HCT116 (cell line): ENCODE measurements around the gene LIPI.

Source experiments
- EGR1 ChIP-seq: IDR thresholded peaks from 2 replicates; pipeline ENCODE4 v1.6.1; 2012; ENCODE audit warnings: low read depth
- FOSL1 ChIP-seq: IDR thresholded peaks from 2 replicates; pipeline ENCODE4 v1.6.1; 2012; ENCODE audit warnings: low read depth
- JUND ChIP-seq: IDR thresholded peaks from 2 replicates; pipeline ENCODE4 v1.6.1; 2012
- POLR2A ChIP-seq: IDR thresholded peaks from 2 replicates; pipeline ENCODE4 v1.7.0; 2011; ENCODE audit warnings: borderline replicate concordance; ENCODE audit not compliant: insufficient read depth, insufficient read length; ENCODE audit errors: extremely low read depth
- POLR2AphosphoS5 ChIP-seq: IDR thresholded peaks from 2 replicates; pipeline ENCODE4 v1.6.1; 2011; ENCODE audit warnings: mild to moderate bottlenecking, low read depth, low read length, moderate library complexity
- SRF ChIP-seq: IDR thresholded peaks from 2 replicates; pipeline ENCODE4 v1.6.1; 2012; ENCODE audit warnings: low read depth
- TF ChIP-seq, protein P1 (sequence below): IDR thresholded peaks from 2 replicates; pipeline ENCODE4 v1.6.1; 2012; ENCODE audit warnings: low read depth
- TF ChIP-seq, protein P2 (sequence below), 3 experiments: fragments of 200-600 bp in 1 of 3; sonication (generic) in 1 of 3; IDR thresholded peaks in 2 of 3; conservative IDR thresholded peaks in 1 of 3; 2 replicates each; pipeline ENCODE4 v1.5.1; 2012 to 2017; ENCODE audit warnings: low read depth in 2 of 3, low read length in 2 of 3, antibody characterized with exemption in 1 of 3, borderline replicate concordance in 1 of 3, control low read depth in 1 of 3, mild to moderate bottlenecking in 1 of 3, mixed read lengths in 1 of 3, mixed run types in 1 of 3, moderate library complexity in 1 of 3; ENCODE audit not compliant: insufficient read depth in 1 of 3
- TF ChIP-seq, protein P3 (sequence below): IDR thresholded peaks from 2 replicates; pipeline ENCODE4 v1.6.1; 2012

DNA sequence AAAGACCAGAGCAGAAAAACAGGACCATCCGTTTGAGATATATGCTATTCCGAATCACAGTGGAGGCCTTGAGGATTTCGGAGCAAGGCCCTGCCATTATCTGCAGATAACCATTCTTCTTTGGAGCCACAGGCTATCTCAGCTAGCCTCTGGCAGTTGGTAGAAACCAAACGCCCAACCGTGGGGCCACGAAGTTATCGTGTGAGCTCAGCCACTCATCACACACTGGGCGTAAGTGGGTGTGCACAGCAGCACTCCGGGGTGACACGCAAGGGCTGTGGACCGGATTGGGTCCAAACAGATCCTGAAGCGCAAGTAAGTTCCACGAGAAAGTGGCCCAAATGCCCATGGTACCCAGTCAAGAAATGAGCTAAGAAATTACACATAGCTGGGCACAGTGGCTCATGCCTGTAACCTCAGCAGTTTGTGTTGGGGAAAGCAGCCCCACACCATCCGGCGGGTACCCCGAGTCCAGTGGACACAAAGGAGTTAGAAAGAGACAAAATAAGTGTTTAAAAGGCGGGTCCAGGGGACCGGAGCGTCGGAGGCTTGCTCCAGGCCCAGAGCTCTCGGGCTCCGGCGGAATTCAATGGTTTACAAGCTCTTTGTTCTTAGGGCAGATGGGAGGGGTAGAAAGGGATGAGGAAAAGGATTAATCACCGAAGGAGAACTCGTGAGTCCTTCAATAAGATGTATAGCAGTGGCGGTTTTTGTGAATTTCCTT, 130.6 kb downstream of the LIPI start:
- TF ChIP-seq, protein P1, sequence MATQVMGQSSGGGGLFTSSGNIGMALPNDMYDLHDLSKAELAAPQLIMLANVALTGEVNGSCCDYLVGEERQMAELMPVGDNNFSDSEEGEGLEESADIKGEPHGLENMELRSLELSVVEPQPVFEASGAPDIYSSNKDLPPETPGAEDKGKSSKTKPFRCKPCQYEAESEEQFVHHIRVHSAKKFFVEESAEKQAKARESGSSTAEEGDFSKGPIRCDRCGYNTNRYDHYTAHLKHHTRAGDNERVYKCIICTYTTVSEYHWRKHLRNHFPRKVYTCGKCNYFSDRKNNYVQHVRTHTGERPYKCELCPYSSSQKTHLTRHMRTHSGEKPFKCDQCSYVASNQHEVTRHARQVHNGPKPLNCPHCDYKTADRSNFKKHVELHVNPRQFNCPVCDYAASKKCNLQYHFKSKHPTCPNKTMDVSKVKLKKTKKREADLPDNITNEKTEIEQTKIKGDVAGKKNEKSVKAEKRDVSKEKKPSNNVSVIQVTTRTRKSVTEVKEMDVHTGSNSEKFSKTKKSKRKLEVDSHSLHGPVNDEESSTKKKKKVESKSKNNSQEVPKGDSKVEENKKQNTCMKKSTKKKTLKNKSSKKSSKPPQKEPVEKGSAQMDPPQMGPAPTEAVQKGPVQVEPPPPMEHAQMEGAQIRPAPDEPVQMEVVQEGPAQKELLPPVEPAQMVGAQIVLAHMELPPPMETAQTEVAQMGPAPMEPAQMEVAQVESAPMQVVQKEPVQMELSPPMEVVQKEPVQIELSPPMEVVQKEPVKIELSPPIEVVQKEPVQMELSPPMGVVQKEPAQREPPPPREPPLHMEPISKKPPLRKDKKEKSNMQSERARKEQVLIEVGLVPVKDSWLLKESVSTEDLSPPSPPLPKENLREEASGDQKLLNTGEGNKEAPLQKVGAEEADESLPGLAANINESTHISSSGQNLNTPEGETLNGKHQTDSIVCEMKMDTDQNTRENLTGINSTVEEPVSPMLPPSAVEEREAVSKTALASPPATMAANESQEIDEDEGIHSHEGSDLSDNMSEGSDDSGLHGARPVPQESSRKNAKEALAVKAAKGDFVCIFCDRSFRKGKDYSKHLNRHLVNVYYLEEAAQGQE = no peak
- no peak for TF ChIP-seq POLR2A
- TF ChIP-seq SRF = no peak
- TF ChIP-seq, protein P2, sequence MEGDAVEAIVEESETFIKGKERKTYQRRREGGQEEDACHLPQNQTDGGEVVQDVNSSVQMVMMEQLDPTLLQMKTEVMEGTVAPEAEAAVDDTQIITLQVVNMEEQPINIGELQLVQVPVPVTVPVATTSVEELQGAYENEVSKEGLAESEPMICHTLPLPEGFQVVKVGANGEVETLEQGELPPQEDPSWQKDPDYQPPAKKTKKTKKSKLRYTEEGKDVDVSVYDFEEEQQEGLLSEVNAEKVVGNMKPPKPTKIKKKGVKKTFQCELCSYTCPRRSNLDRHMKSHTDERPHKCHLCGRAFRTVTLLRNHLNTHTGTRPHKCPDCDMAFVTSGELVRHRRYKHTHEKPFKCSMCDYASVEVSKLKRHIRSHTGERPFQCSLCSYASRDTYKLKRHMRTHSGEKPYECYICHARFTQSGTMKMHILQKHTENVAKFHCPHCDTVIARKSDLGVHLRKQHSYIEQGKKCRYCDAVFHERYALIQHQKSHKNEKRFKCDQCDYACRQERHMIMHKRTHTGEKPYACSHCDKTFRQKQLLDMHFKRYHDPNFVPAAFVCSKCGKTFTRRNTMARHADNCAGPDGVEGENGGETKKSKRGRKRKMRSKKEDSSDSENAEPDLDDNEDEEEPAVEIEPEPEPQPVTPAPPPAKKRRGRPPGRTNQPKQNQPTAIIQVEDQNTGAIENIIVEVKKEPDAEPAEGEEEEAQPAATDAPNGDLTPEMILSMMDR (IDR thresholded peaks at IDR 0.05 in 2 of 3, conservative IDR thresholded peaks at IDR 0.05 in 1 of 3; ENCODE audit: borderline replicate concordance in 1 of 3, insufficient read depth in 1 of 3, low read depth in 2 of 3, low read length in 2 of 3) = no peak
- no peak for TF ChIP-seq JUND
- TF ChIP-seq POLR2AphosphoS5 = no peak
- no peak for TF ChIP-seq FOSL1
- no peak for TF ChIP-seq EGR1
- TF ChIP-seq, protein P3, sequence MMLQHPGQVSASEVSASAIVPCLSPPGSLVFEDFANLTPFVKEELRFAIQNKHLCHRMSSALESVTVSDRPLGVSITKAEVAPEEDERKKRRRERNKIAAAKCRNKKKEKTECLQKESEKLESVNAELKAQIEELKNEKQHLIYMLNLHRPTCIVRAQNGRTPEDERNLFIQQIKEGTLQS = no peak
